Testis (tissue), 2 donors: ENCODE data around the gene ELK3.

ENCODE experiments used
- CTCF ChIP-seq, 3 experiments: fragments of 450-650 bp in 2 of 3; fragments of 200-600 bp in 1 of 3; sonication (generic) in 1 of 3; IDR thresholded peaks; one replicate each; pipeline ENCODE4 v1.5.1; 2016 to 2019; ENCODE audit warnings: antibody characterized with exemption in 3 of 3, mild to moderate bottlenecking in 2 of 3, moderate library complexity in 1 of 3
- POLR2A ChIP-seq: fragments of 450-650 bp; IDR thresholded peaks from one replicate; pipeline ENCODE4 v1.6.1; 2017; ENCODE audit warnings: antibody characterized with exemption, mild to moderate bottlenecking, moderate library complexity

DNA sequence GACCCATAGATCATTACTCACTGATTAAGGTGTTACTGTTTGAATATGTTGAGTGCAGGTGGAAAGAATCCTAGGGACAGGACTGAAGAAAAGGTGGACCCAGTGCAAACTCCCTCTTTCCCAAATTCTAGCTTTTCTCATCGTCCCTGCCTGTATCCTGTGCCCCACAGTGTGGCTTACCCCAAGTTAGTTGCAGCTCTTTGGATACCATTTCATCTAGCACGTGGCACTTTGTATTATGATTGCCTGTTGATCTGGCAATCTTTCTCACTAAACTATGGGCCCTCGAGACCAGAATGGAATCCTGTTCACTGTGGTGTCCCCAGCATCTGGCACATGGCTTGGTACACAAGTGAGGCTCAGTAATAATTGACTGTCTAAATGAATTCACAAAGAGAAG, 66.5 kb downstream of the ELK3 start:
- TF ChIP-seq CTCF (IDR thresholded peaks at IDR 0.05) (no peak), POLR2A (no peak)
